Tibial nerve (tissue), 4 donors: ENCODE measurements around the gene ADAMTS18.

ENCODE experiments used
- EP300 ChIP-seq, 2 donors: sonication (generic); formaldehyde crosslinking; IDR thresholded peaks; one replicate each; pipeline ENCODE4 v1.6.1; 2017; ENCODE audit warnings: antibody characterized with exemption in 2 of 2, mild to moderate bottlenecking in 1 of 2
- POLR2A ChIP-seq, 2 donors: fragments of 450-650 bp; IDR thresholded peaks; one replicate each; pipeline ENCODE4 v1.6.1; 2017; ENCODE audit warnings: antibody characterized with exemption in 2 of 2, mild to moderate bottlenecking in 2 of 2, moderate library complexity in 2 of 2
- TF ChIP-seq, protein P1 (sequence below), 5 experiments: fragments of 200-600 bp in 3 of 5; fragments of 450-650 bp in 2 of 5; sonication (generic) in 3 of 5; IDR thresholded peaks; one replicate each; pipeline ENCODE4 v1.5.1; 2016 to 2019; ENCODE audit warnings: antibody characterized with exemption in 5 of 5, mild to moderate bottlenecking in 3 of 5, moderate library complexity in 2 of 5

DNA sequence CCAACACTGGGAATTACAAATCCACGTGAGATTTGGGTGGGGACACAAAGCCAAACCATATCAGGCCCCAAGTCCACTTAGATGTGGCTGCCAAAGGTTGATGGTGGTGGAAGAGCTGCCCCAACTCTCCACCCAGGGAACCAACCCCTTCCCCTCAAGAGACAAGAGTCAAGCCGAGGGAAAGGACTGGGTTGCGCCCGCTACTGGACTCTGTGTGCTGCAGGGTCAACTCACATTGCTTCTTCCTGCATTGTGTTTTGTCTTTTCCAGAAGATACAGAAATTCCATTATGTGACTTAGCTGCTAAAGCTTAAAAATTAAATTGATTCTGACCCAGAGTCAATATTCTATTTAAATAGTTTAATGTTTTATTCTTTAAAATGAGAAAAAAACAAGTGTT, 58.5 kb downstream of the ADAMTS18 start:
- TF ChIP-seq EP300 (IDR thresholded peaks at IDR 0.05): no peak
- TF ChIP-seq, protein P1, sequence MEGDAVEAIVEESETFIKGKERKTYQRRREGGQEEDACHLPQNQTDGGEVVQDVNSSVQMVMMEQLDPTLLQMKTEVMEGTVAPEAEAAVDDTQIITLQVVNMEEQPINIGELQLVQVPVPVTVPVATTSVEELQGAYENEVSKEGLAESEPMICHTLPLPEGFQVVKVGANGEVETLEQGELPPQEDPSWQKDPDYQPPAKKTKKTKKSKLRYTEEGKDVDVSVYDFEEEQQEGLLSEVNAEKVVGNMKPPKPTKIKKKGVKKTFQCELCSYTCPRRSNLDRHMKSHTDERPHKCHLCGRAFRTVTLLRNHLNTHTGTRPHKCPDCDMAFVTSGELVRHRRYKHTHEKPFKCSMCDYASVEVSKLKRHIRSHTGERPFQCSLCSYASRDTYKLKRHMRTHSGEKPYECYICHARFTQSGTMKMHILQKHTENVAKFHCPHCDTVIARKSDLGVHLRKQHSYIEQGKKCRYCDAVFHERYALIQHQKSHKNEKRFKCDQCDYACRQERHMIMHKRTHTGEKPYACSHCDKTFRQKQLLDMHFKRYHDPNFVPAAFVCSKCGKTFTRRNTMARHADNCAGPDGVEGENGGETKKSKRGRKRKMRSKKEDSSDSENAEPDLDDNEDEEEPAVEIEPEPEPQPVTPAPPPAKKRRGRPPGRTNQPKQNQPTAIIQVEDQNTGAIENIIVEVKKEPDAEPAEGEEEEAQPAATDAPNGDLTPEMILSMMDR (IDR thresholded peaks at IDR 0.05): no peak
- no peak for TF ChIP-seq POLR2A (IDR thresholded peaks at IDR 0.05)
